ENCODE results near the gene ARHGEF12. TPM values are rescaled to one million over a fixed set of nuclear protein-coding genes. Genes with fewer than 3 reads are reported as not detected.

ARHGEF12 gene
- total RNA-seq, 4 donors from 2014 or later, result 52.9 to 77.3 (median 61.4) TPM

DNA sequence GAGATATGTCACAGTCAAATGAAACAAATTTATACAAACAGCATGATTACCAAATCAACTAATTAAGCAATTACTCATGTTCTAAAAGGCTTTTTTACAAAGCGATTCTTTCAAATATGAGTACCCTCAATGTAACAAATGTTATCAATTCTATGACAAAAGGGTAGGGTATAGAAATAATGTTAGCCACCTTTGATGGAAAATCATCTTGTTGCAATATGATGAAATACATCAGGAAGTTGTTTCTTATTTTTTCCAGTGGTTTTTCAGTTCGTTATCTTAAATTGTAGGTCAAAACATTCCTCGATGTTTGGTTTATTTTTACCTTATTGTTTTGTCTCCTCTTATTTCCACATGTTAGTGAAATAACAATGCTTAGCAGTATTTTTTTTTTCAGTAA, 6.5 kb downstream of the ARHGEF12 start:
- ATAC-seq, result no peak
- peaks cover 85 to 89% of the 10 kb centered on the region in 2 donors for H3K4me1 ChIP-seq
- H3K4me3 ChIP-seq, result no peak overlapping the region
- no peaks in the 10 kb centered on the region for H3K36me3 ChIP-seq
- in situ Hi-C loops (cut with MboI; ENCODE audit: low sequenced_read_pairs in 4 of 4), result loop anchor here in 2 of 4 donors (25.0 kb wide), 1 partner anchor 95 kb away; no protein-coding TSS in a partner anchor
- no peak for DNase-seq
- no peaks in the 10 kb centered on the region for H3K9me3 ChIP-seq
- peak overlapping the region; percentile 87 to 99 (median 98) for H3K27ac ChIP-seq
- TF ChIP-seq, protein P1, sequence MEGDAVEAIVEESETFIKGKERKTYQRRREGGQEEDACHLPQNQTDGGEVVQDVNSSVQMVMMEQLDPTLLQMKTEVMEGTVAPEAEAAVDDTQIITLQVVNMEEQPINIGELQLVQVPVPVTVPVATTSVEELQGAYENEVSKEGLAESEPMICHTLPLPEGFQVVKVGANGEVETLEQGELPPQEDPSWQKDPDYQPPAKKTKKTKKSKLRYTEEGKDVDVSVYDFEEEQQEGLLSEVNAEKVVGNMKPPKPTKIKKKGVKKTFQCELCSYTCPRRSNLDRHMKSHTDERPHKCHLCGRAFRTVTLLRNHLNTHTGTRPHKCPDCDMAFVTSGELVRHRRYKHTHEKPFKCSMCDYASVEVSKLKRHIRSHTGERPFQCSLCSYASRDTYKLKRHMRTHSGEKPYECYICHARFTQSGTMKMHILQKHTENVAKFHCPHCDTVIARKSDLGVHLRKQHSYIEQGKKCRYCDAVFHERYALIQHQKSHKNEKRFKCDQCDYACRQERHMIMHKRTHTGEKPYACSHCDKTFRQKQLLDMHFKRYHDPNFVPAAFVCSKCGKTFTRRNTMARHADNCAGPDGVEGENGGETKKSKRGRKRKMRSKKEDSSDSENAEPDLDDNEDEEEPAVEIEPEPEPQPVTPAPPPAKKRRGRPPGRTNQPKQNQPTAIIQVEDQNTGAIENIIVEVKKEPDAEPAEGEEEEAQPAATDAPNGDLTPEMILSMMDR (IDR thresholded peaks at IDR 0.05 in 4 of 5, conservative IDR thresholded peaks at IDR 0.05 in 1 of 5), result no peak
- TF ChIP-seq POLR2A (IDR thresholded peaks at IDR 0.05), result no peak
- no peaks in the 10 kb centered on the region for H3K27me3 ChIP-seq
- intact Hi-C loops (cut with DNase I; ENCODE audit: low total_unique reads), result loop anchor here (10.0 kb wide), 1 partner anchor 1038 kb away; no protein-coding TSS in a partner anchor

GRCh38 chr11:120343429-120343828, 7.2 kb downstream of the ARHGEF12 start:
- DNase-seq, result no peak
- in situ Hi-C loops (cut with MboI; ENCODE audit: low sequenced_read_pairs in 4 of 4) (loop anchor here in 2 of 4 donors (25.0 kb wide), 1 partner anchor 94 kb away; no protein-coding TSS in a partner anchor), intact Hi-C loops (cut with DNase I; ENCODE audit: low total_unique reads) (loop anchor here (10.0 kb wide), 1 partner anchor 1039 kb away; no protein-coding TSS in a partner anchor)
- Histone ChIP-seq H3K27me3 (no peaks in the 10 kb centered on the region), H3K27ac (peak overlapping the region; percentile 67 to 99 (median 92)), H3K9me3 (no peaks in the 10 kb centered on the region), H3K4me1 (peaks cover 92 to 96% of the 10 kb centered on the region in 2 donors), H3K36me3 (no peaks in the 10 kb centered on the region), H3K4me3 (no peak overlapping the region)
- no peak for ATAC-seq
- TF ChIP-seq POLR2A (IDR thresholded peaks at IDR 0.05), result no peak
- TF ChIP-seq, protein P1 (IDR thresholded peaks at IDR 0.05 in 4 of 5, conservative IDR thresholded peaks at IDR 0.05 in 1 of 5), result no peak

DNA sequence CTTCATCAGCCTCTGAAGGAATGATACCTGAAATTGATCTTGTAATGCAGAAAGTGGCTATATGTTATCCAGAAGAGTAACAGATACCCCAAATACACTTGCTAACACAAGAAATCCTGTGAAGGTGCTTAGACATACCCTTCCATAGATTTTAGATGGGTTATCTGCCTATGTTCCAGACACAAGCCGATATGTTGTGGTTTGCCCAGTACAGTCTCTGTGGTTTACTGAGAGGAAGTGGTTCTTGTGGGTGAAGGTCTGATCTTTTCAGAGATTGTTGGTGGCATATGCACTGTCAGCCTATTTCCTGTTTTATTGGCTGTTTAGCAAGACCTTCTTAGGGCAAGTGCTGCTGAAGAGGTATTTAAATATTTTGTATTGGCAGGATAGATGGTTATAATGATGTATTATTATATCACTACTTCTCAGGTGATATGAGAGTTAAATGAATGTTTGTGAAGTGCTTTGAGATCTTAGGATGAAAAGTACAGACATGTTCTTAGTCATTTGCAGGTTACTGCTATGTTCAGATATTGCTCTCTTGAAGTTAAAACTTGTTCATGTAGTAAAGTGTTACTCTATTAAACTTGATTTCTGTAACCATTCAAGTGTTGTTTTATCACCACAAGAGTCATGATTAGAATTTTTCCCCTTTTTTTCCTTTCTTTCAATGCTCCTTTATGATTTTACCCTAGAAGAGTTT, 8.2 kb downstream of the ARHGEF12 start:
- in situ Hi-C loops (cut with MboI; ENCODE audit: low sequenced_read_pairs in 4 of 4), result loop anchor here in 2 of 4 donors (25.0 kb wide), 1 partner anchor 93 kb away; no protein-coding TSS in a partner anchor
- no peak for DNase-seq
- no peaks in the 10 kb centered on the region for H3K27me3 ChIP-seq
- no peaks in the 10 kb centered on the region for H3K9me3 ChIP-seq
- no peak for ATAC-seq
- intact Hi-C loops (cut with DNase I; ENCODE audit: low total_unique reads), result loop anchor here (10.0 kb wide), 1 partner anchor 1040 kb away; no protein-coding TSS in a partner anchor
- peak overlapping the region in 1 of 4 donors; percentile 2 for H3K4me3 ChIP-seq
- H3K36me3 ChIP-seq, result no peaks in the 10 kb centered on the region
- H3K4me1 ChIP-seq, result peaks cover 92 to 93% of the 10 kb centered on the region in 2 donors
- TF ChIP-seq, protein P1 (IDR thresholded peaks at IDR 0.05 in 4 of 5, conservative IDR thresholded peaks at IDR 0.05 in 1 of 5), result no peak
- TF ChIP-seq POLR2A (IDR thresholded peaks at IDR 0.05), result no peak
- H3K27ac ChIP-seq, result peak overlapping the region; percentile 67 to 99 (median 92)

DNA sequence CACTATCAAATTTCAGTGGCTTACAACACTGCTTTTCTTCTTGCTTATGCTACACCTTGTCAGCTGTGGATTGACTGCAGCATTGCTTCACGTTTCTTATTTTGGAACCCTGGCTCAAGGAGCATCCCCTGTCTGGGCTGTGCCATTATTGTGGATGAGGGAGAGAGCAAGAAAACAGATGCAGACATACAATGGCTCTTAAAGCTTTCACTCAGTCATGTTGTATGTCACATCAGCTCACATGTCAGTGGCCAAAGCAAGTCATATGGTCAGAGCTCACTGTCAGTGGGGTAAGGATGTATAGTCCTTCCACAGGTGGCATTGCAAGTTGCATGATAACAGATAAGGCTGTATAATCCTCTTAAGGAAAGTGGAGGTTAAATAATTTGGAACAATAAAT, 10.0 kb downstream of the ARHGEF12 start:
- Histone ChIP-seq H3K36me3 (no peaks in the 10 kb centered on the region), H3K27ac (peak overlapping the region; percentile 67 to 99 (median 92)), H3K4me1 (peaks cover 86% of the 10 kb centered on the region in 2 donors), H3K4me3 (peak overlapping the region in 2 of 4 donors; percentile 7 to 24), H3K27me3 (no peaks in the 10 kb centered on the region), H3K9me3 (no peaks in the 10 kb centered on the region)
- intact Hi-C loops (cut with DNase I; ENCODE audit: low total_unique reads), result loop anchor here (2.0 to 10.0 kb wide), 2 partner anchors 55 to 1041 kb away; no protein-coding TSS in a partner anchor
- TF ChIP-seq POLR2A (IDR thresholded peaks at IDR 0.05), result no peak
- TF ChIP-seq, protein P1 (IDR thresholded peaks at IDR 0.05 in 4 of 5, conservative IDR thresholded peaks at IDR 0.05 in 1 of 5), result no peak
- in situ Hi-C loops (cut with MboI; ENCODE audit: low sequenced_read_pairs in 4 of 4), result loop anchor here in 2 of 4 donors (25.0 kb wide), 1 partner anchor 91 kb away; no protein-coding TSS in a partner anchor
- ATAC-seq (peak; percentile 87 to 95), DNase-seq (peak; percentile 49 to 67)
